ENCODE results near the gene MRPL50. TPM values are rescaled to one million over a fixed set of nuclear protein-coding genes. Genes with fewer than 3 reads are reported as not detected.

Gene MRPL50
- 10 to 100 TPM; 20.3 to 21.3 TPM for total RNA-seq
- polyA plus RNA-seq: 10 to 100 TPM; 12.9 to 17.8 (median 13.2) TPM
- total RNA-seq: 22.6 to 72.2 (median 54.6) reads per million in 6 experiments

GRCh38 chr9:101398068-101398929 is at the start of gene MRPL50, which contains the start of gene ZNF189:
TSS of gene MRPL50 (minus strand) at chr9:101398618. CDS start at chr9:101398592, 26 bp downstream.
TSS of gene ZNF189 (plus strand) at chr9:101398851. CDS start at chr9:101399157, 306 bp downstream.
- ATAC-seq: peak; percentile 93
- POLR2A ChIA-PET: interaction anchor here (0.7 to 2.1 kb wide), 4 partner anchors 11 to 136 kb away, joined by 3 to 18 read pairs (median 6); partner anchors contain the start of gene RNF20
- peaks cover 41 to 64% (median 52%) of the 10 kb centered on the region in 3 donors for H3K36me3 Mint-ChIP-seq
- peak; percentile 85 to 98 (median 97) for DNase-seq
- peaks cover 38 to 93% (median 84%) of the 10 kb centered on the region in 4 donors for H3K4me1 Mint-ChIP-seq
- no peaks in the 10 kb centered on the region for H3K27me3 Mint-ChIP-seq
- peak within 1 kb of the TSS; percentile 98 to 100 (median 99) for H3K4me3 Mint-ChIP-seq
- peak within 1 kb of the TSS; percentile 99 to 100 (median 100) for H3K27ac Mint-ChIP-seq
- peaks cover 0 to 7% (median 2%) of the 10 kb centered on the region in 9 donors for H3K9me3 Mint-ChIP-seq

- Mint-ChIP-seq H3K4me3 (no peak overlapping the region), H3K36me3 (peaks cover 0 to under 1% (median 0%) of the 10 kb centered on the region in 3 donors), H3K27ac (no peak overlapping the region), H3K4me1 (peaks cover 5 to 14% (median 11%) of the 10 kb centered on the region in 4 donors), H3K27me3 (peaks cover 33 to 70% (median 54%) of the 10 kb centered on the region in 5 donors), H3K9me3 (peaks cover 0 to 4% (median 0%) of the 10 kb centered on the region in 9 donors)
- DNase-seq (no peak), ATAC-seq (no peak)
- POLR2A ChIA-PET: no interaction called here
Measured at GRCh38 chr9:101446732-101447131, 48.3 kb upstream of the MRPL50 start.

- H3K27ac Mint-ChIP-seq: no peak overlapping the region
- peaks cover 5 to 14% (median 11%) of the 10 kb centered on the region in 4 donors for H3K4me1 Mint-ChIP-seq
- H3K36me3 Mint-ChIP-seq: no peaks in the 10 kb centered on the region
- no peak overlapping the region for H3K4me3 Mint-ChIP-seq
- no peaks in the 10 kb centered on the region for H3K9me3 Mint-ChIP-seq
- POLR2A ChIA-PET: no interaction called here
- no peak for DNase-seq
- peaks cover 32 to 82% (median 56%) of the 10 kb centered on the region in 5 donors for H3K27me3 Mint-ChIP-seq
- ATAC-seq: no peak
Measured at GRCh38 chr9:101445353-101446029, 47.1 kb upstream of the MRPL50 start.

GRCh38 chr9:101443364-101443771 is 45.0 kb upstream of the MRPL50 start:
- Mint-ChIP-seq H3K27ac (no peak overlapping the region), H3K9me3 (no peaks in the 10 kb centered on the region), H3K36me3 (no peaks in the 10 kb centered on the region), H3K4me3 (no peak overlapping the region), H3K27me3 (peaks cover 32 to 80% (median 54%) of the 10 kb centered on the region in 5 donors), H3K4me1 (peaks cover 0 to 1% (median under 1%) of the 10 kb centered on the region in 4 donors)
- ATAC-seq (no peak), DNase-seq (no peak)
- POLR2A ChIA-PET: no interaction called here

GRCh38 chr9:101442736-101443135 is 44.3 kb upstream of the MRPL50 start:
- POLR2A ChIA-PET: no interaction called here
- ATAC-seq: no peak
- no peaks in the 10 kb centered on the region for H3K36me3 Mint-ChIP-seq
- peaks cover 32 to 78% (median 54%) of the 10 kb centered on the region in 5 donors for H3K27me3 Mint-ChIP-seq
- H3K4me1 Mint-ChIP-seq: no peaks in the 10 kb centered on the region
- no peaks in the 10 kb centered on the region for H3K9me3 Mint-ChIP-seq
- no peak overlapping the region for H3K4me3 Mint-ChIP-seq
- DNase-seq: no peak
- H3K27ac Mint-ChIP-seq: no peak overlapping the region

GRCh38 chr9:101442318-101442717 is 43.9 kb upstream of the MRPL50 start:
- ATAC-seq (no peak), DNase-seq (no peak)
- H3K4me1 Mint-ChIP-seq: no peaks in the 10 kb centered on the region
- H3K9me3 Mint-ChIP-seq: no peaks in the 10 kb centered on the region
- no peaks in the 10 kb centered on the region for H3K36me3 Mint-ChIP-seq
- POLR2A ChIA-PET: no interaction called here
- no peak overlapping the region for H3K27ac Mint-ChIP-seq
- peaks cover 36 to 82% (median 54%) of the 10 kb centered on the region in 5 donors for H3K27me3 Mint-ChIP-seq
- H3K4me3 Mint-ChIP-seq: no peak overlapping the region

GRCh38 chr9:101440714-101441230 is 42.4 kb upstream of the MRPL50 start:
- Mint-ChIP-seq H3K4me3 (no peak overlapping the region), H3K4me1 (no peaks in the 10 kb centered on the region), H3K27ac (no peak overlapping the region), H3K27me3 (peaks cover 33 to 84% (median 49%) of the 10 kb centered on the region in 5 donors), H3K9me3 (no peaks in the 10 kb centered on the region), H3K36me3 (no peaks in the 10 kb centered on the region)
- DNase-seq: no peak
- POLR2A ChIA-PET: no interaction called here
- ATAC-seq: no peak

GRCh38 chr9:101438523-101438922 is 40.1 kb upstream of the MRPL50 start:
- POLR2A ChIA-PET: no interaction called here
- no peak for ATAC-seq
- Mint-ChIP-seq H3K4me3 (no peak overlapping the region), H3K9me3 (no peaks in the 10 kb centered on the region), H3K36me3 (no peaks in the 10 kb centered on the region), H3K27ac (no peak overlapping the region), H3K4me1 (no peaks in the 10 kb centered on the region), H3K27me3 (peaks cover 23 to 73% (median 36%) of the 10 kb centered on the region in 5 donors)
- DNase-seq: no peak

- no peak overlapping the region for H3K4me3 Mint-ChIP-seq
- DNase-seq (no peak), ATAC-seq (no peak)
- no peaks in the 10 kb centered on the region for H3K4me1 Mint-ChIP-seq
- no peaks in the 10 kb centered on the region for H3K9me3 Mint-ChIP-seq
- no peaks in the 10 kb centered on the region for H3K36me3 Mint-ChIP-seq
- peaks cover 18 to 68% (median 31%) of the 10 kb centered on the region in 5 donors for H3K27me3 Mint-ChIP-seq
- H3K27ac Mint-ChIP-seq: no peak overlapping the region
- POLR2A ChIA-PET: interaction anchor here (0.6 kb wide), 1 partner anchor 779 kb away, joined by 3 read pairs; no protein-coding TSS in a partner anchor
Measured at GRCh38 chr9:101437806-101438232, 39.4 kb upstream of the MRPL50 start.

GRCh38 chr9:101435601-101436079 is 37.2 kb upstream of the MRPL50 start, which contains the start of gene ALDOB:
TSS of gene ALDOB (minus strand) at chr9:101435774. CDS start at chr9:101430887, 4,887 bp downstream.
- H3K9me3 Mint-ChIP-seq: no peaks in the 10 kb centered on the region
- H3K4me3 Mint-ChIP-seq: no peak within 1 kb of the TSS
- POLR2A ChIA-PET: no interaction called here
- no peaks in the 10 kb centered on the region for H3K4me1 Mint-ChIP-seq
- no peak within 1 kb of the TSS for H3K27ac Mint-ChIP-seq
- peaks cover 16 to 47% (median 25%) of the 10 kb centered on the region in 5 donors for H3K27me3 Mint-ChIP-seq
- DNase-seq (no peak), ATAC-seq (no peak)
- H3K36me3 Mint-ChIP-seq: no peaks in the 10 kb centered on the region

GRCh38 chr9:101434998-101435397 is 36.6 kb upstream of the MRPL50 start:
- DNase-seq (no peak), ATAC-seq (no peak)
- POLR2A ChIA-PET: no interaction called here
- Mint-ChIP-seq H3K27ac (no peak overlapping the region), H3K9me3 (no peaks in the 10 kb centered on the region), H3K36me3 (no peaks in the 10 kb centered on the region), H3K4me1 (no peaks in the 10 kb centered on the region), H3K27me3 (peaks cover 18 to 47% (median 24%) of the 10 kb centered on the region in 5 donors), H3K4me3 (no peak overlapping the region)

- no peak for ATAC-seq
- H3K4me1 Mint-ChIP-seq: no peaks in the 10 kb centered on the region
- H3K9me3 Mint-ChIP-seq: peaks cover 0 to 2% (median 0%) of the 10 kb centered on the region in 9 donors
- no peak overlapping the region for H3K4me3 Mint-ChIP-seq
- H3K27me3 Mint-ChIP-seq: peaks cover 20 to 53% (median 25%) of the 10 kb centered on the region in 5 donors
- H3K36me3 Mint-ChIP-seq: peaks cover 0 to 2% (median 2%) of the 10 kb centered on the region in 3 donors
- DNase-seq: no peak
- H3K27ac Mint-ChIP-seq: no peak overlapping the region
- POLR2A ChIA-PET: no interaction called here
Measured at GRCh38 chr9:101433229-101433628, 34.8 kb upstream of the MRPL50 start.

Measured in naive thymus-derived CD8-positive, alpha-beta T cell (primary cell).